NCI-H2081 (cell line): Measurements from ENCODE around the gene ASB2.
A peak's percentile ranks its signal among the peaks of the same experiment; 100 is the strongest.

Experiments
- DNase-seq, 2 experiments: peaks; one replicate each; lab custom pipeline; 2025; lab: John Stamatoyannopoulos, UW

The ASB2 gene

GRCh38 chr14:93980456-93981201 lies 4.3 kb upstream of the ASB2 start:
- no peak for DNase-seq

GRCh38 chr14:93978735-93979134 lies 2.4 kb upstream of the ASB2 start:
- no peak for DNase-seq

GRCh38 chr14:93977790-93978581 lies 1.6 kb upstream of the ASB2 start:
- no peak for DNase-seq

GRCh38 chr14:93977171-93977570 lies 801 bp upstream of the ASB2 start:
- no peak for DNase-seq

GRCh38 chr14:93975791-93976476 lies 436 bp downstream of the ASB2 start:
- DNase-seq = no peak

GRCh38 chr14:93974833-93975232 lies 1.5 kb downstream of the ASB2 start:
- DNase-seq = no peak

GRCh38 chr14:93974299-93974698 lies 2.1 kb downstream of the ASB2 start:
- no peak for DNase-seq

GRCh38 chr14:93973607-93974006 lies 2.8 kb downstream of the ASB2 start:
- DNase-seq = no peak

GRCh38 chr14:93972618-93973205 lies 3.7 kb downstream of the ASB2 start:
- no peak for DNase-seq

- DNase-seq = no peak
Observed at GRCh38 chr14:93971635-93972027, 4.7 kb downstream of the ASB2 start.

GRCh38 chr14:93970965-93971634 lies 5.3 kb downstream of the ASB2 start:
- DNase-seq = no peak

GRCh38 chr14:93970585-93970964 lies 5.8 kb downstream of the ASB2 start:
- peak in 1 of 2 experiments; percentile 19 for DNase-seq

- no peak for DNase-seq
Observed at GRCh38 chr14:93969082-93969828, 7.1 kb downstream of the ASB2 start.

- DNase-seq = no peak
Observed at GRCh38 chr14:93967637-93968250, 8.6 kb downstream of the ASB2 start.

GRCh38 chr14:93965946-93966474 lies 10.4 kb downstream of the ASB2 start:
- no peak for DNase-seq

- no peak for DNase-seq
Observed at GRCh38 chr14:93965287-93965821, 11.0 kb downstream of the ASB2 start.

GRCh38 chr14:93964820-93965286 lies 11.5 kb downstream of the ASB2 start:
- no peak for DNase-seq

GRCh38 chr14:93964281-93964680 lies 12.1 kb downstream of the ASB2 start:
- no peak for DNase-seq

GRCh38 chr14:93963692-93964091 lies 12.7 kb downstream of the ASB2 start:
- no peak for DNase-seq
